Epithelial cell of alveolus of lung (primary cell): ENCODE results near the gene GLS2. TPM values are rescaled to one million over a fixed set of nuclear protein-coding genes. Genes with fewer than 3 reads are reported as not detected.

Source experiments
- total RNA-seq: library from RNA; depleted of rRNA; stranded (reverse); fragments of >200 nt; gene quantifications from 2 replicates; pipeline ENCODE4 v1.2.1, GENCODE V29; 2015

The GLS2 gene
- 0.13 TPM in 1 of 2 replicates, not detected in the other for total RNA-seq

GRCh38 chr12:56488041-56488955 is at the start of gene GLS2:
Gene GLS2 (minus strand): TSS chr12:56488161. CDS start chr12:56488118, 43 bp downstream.

GRCh38 chr12:56521590-56522371 is 33.8 kb upstream of the GLS2 start, which contains the start of gene RBMS2:
Gene RBMS2 (plus strand): TSS chr12:56521820. CDS start chr12:56522024, 204 bp downstream.

GRCh38 chr12:56468216-56469006 is 19.6 kb downstream of the GLS2 start, which contains the start of gene SPRYD4:
Gene SPRYD4 (plus strand): TSS chr12:56468578. CDS start chr12:56468592, 14 bp downstream.

GRCh38 chr12:56454557-56454956 is 33.4 kb downstream of the GLS2 start, which contains the start of gene MIP:
Gene MIP (minus strand): TSS chr12:56454657. CDS start chr12:56454613, 44 bp downstream.

GRCh38 chr12:56448860-56449621 is 38.9 kb downstream of the GLS2 start, which contains the start of gene TIMELESS:
Gene TIMELESS (minus strand): TSS chr12:56449426. CDS start chr12:56434170, 15,256 bp downstream.

Other genes with a start within 250 kb of the GLS2 start
- 14.5 and 16.9 TPM in 2 replicates for gene ANKRD52, start 229.8 kb downstream of the GLS2 start, total RNA-seq
- gene COQ10A, start 221.2 kb downstream of the GLS2 start, total RNA-seq, result 8.8 and 11.3 TPM in 2 replicates
- gene CS, start 187.8 kb downstream of the GLS2 start, total RNA-seq, result 109 and 134 TPM in 2 replicates
- gene CNPY2, start 172.2 kb downstream of the GLS2 start, total RNA-seq, result 95.7 and 112 TPM in 2 replicates
- 9.1 and 38.4 TPM in 2 replicates for gene PAN2, start 154.2 kb downstream of the GLS2 start, total RNA-seq
- 0.13 and 0.56 TPM in 2 replicates for gene IL23A, start 149.3 kb downstream of the GLS2 start, total RNA-seq
- 90.0 and 173 TPM in 2 replicates for gene STAT2, start 128.1 kb downstream of the GLS2 start, total RNA-seq
- gene APOF, start 125.3 kb downstream of the GLS2 start, total RNA-seq, result not detected in 2 replicates
- 7.9 and 14.1 TPM in 2 replicates for gene TIMELESS, start 38.7 kb downstream of the GLS2 start, total RNA-seq
- not detected in 2 replicates for gene MIP, start 33.5 kb downstream of the GLS2 start, total RNA-seq
- gene SPRYD4, start 19.6 kb downstream of the GLS2 start, total RNA-seq, result 1.0 and 1.2 TPM in 2 replicates
- gene RBMS2, start 33.7 kb upstream of the GLS2 start, total RNA-seq, result 25.3 and 26.5 TPM in 2 replicates
- gene BAZ2A, start 142.2 kb upstream of the GLS2 start, total RNA-seq, result 29.7 and 43.0 TPM in 2 replicates
- gene ATP5F1B, start 157.8 kb upstream of the GLS2 start, total RNA-seq, result 452 and 486 TPM in 2 replicates
- gene PTGES3, start 200.1 kb upstream of the GLS2 start, total RNA-seq, result 97.6 and 113 TPM in 2 replicates
- gene NACA, start 237.1 kb upstream of the GLS2 start, total RNA-seq, result 1,164 and 2,115 TPM in 2 replicates